ENCODE measurements around the gene SH2D4B.

SH2D4B gene

DNA sequence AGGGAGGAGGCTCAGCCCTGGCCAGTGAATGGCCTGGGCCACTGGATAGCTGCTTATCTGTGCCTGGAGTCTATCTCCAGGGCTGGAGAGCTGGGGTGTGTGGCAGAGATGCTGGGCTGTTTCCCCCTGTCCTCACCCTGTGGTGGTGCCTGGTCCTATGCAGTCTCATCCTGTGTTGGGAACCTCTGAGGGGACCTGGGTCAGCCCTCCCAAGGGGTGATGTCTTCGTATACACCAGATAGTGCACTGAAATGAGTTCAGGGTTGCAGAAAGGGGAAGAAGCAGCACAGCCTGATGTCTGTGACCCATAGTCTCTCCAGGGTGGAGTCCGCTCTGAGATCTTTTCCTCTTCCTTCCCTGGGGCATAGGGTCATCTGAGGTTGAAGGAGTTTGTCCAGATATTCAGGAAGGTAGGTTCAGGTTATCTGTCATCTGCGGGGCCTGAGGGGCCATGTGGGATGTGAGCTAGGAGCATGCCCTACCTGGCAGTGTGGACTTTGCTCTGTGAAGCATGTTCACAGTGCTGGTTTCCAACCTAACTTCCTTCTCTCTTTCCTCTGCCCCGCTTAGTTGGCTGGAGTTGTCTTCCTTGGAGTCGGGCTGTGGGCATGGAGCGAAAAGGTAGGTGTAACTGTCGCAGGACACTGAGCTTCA lies 33.4 kb upstream of the SH2D4B start:
- DNase-seq (ENCODE audit: low spot score) = peak; percentile 70

DNA sequence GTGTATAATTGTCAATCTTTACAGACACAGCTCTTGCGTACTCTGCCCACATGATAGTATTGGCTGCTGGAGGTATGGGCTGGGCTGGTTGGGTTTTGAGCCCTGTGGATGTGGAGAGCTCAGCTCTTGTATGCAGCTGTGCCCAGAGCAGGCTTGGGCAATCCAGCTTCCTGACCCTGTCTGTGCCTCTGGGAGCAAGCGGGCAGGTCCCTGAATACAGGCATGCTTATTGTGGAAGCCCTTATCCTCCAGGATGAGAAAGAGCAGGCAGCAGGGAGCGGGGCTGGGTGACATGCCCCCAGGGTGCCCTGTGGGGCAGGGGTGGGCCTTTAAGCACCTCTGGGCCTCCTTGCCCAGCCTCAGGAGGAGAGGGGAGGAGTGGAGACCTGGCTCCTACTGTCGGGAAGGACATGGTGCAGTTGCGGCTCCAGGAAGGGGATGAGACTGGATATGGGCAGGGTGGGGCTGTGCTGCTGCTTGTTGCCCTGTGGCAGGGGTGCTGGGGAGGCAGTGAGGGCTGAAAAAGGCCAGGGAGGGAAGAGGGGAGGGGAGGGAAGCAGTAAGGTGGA lies 32.7 kb upstream of the SH2D4B start:
- no peak for DNase-seq (ENCODE audit: low spot score)

DNA sequence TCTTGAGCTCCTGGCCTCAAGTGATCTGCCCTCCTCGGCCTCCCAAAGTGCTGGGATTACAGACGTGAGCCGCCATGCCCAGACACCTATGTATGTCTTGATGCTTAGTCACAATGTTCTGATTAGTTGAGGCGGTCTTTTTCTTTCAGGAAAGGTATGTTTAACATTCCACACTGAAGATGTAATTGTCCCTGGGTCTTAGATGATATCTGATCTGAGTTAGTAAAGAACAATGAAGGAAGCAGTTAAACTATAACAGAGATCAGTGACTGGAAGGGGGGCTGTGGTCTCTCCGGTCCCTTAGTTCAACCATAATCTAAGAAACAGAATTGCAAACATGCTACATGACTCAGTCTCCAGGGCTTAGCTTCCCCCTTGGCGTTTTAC lies 31.5 kb upstream of the SH2D4B start:
- no peak for DNase-seq (ENCODE audit: low spot score)

DNA sequence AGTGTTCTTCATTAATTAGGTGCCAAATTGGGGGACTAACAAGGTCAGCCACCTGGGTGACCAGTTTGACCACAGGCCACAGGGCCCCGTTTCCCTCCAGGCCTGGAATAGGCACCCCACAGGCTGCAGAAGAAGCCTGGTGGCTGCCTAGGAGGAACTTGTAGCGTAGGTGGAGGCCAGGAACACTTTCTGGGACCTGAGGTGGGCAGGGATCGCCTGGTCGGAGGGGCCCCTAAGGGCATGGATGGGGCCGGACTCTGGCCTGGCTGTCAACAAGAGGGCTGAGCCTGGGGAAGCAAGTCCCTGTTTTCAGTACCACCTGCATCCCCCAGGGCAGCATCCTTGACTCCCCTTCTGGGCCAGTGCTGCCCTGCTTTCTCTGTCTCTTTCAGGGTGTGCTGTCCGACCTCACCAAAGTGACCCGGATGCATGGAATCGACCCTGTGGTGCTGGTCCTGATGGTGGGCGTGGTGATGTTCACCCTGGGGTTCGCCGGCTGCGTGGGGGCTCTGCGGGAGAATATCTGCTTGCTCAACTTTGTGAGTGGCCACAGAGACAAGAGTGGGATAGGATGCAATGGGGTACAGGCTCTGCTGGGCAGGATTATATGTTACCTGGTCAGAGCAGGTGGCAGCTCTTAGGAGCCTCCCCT lies 30.7 kb upstream of the SH2D4B start:
- DNase-seq (ENCODE audit: low spot score) = no peak

DNA sequence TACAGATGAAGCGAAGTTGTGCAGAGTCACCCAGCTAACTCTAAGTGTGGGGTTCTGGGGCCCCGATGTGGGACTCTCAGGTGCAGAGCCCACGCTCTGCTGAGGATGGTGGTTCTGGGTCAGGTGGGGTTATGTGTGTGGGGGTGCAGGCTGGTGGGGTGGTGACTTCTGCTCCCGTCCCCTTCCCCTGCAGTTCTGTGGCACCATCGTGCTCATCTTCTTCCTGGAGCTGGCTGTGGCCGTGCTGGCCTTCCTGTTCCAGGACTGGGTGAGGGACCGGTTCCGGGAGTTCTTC lies 28.6 kb upstream of the SH2D4B start:
- DNase-seq (ENCODE audit: low spot score) = no peak

DNA sequence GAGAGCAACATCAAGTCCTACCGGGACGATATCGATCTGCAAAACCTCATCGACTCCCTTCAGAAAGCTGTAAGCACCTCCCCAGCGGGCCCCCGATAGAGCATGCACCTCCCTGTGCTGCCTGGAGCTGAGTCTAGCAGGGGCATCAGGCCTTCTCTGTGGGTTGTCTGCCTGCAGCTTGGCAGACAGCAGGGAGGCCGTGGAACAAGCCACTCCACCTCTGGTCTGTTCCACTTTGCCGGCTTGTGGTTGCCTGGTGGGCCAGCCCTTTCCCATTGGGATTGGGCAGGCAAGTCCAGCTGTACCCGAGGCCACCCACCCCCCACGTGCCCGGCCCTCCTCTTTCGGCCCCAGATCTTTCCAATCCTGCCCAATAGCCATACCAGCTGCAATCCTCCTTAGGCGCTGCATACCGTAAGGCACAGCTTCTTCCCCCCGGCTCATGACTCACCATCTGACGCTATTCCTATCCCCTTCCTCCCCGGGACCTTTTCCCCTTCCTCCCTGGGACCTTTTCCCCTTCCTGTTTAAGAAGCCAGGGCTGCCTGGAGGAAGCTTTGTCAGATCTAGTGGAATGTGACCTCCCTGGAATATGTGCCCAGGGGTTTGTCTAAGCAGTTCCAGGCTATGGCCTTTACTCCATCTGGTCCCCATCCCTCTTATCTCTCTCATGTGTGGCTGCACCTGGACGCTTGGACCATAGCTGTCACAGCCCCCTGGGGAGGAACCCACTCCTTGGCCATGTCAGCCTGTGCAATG lies 28.1 kb upstream of the SH2D4B start:
- DNase-seq (ENCODE audit: low spot score) = no peak

DNA sequence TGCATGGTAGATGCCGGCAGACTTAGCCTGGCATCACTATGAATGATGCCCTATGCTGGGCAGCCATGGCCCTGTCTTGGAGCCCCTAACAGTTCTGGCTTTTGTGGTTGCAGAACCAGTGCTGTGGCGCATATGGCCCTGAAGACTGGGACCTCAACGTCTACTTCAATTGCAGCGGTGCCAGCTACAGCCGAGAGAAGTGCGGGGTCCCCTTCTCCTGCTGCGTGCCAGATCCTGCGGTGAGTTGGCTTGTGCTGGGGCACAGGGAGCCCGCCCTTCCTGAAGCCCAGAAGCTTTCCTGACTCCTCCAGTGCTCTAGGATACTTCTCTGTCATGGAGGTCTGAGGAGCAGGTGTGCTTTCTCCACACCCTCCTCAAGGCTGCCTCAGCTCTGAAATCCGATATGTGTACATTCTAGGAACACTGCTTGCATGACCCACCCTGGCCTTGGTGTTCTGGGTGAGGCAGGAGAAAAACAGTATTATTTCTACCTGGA lies 25.6 kb upstream of the SH2D4B start:
- no peak for DNase-seq (ENCODE audit: low spot score)

DNA sequence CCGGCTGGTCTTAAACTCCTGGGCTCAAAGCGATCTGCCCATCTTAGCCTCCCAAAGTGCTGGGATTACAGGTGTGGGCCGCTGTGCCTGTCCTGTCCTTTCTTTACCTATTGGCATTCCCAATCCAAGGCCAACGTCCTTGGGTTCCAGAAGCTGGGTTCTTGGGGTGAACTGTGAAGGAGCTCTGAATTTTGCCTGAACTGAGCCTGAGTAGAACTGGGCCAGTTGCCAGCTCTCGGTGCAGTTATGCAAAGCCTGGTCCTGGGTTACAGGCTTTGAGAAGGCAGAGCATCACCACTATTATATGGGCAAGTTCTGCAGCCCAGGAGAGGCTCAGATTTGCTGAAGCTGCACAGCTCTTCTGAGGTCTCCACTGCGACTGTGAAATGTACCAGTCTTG lies 24.6 kb upstream of the SH2D4B start:
- no peak for DNase-seq (ENCODE audit: low spot score)

DNA sequence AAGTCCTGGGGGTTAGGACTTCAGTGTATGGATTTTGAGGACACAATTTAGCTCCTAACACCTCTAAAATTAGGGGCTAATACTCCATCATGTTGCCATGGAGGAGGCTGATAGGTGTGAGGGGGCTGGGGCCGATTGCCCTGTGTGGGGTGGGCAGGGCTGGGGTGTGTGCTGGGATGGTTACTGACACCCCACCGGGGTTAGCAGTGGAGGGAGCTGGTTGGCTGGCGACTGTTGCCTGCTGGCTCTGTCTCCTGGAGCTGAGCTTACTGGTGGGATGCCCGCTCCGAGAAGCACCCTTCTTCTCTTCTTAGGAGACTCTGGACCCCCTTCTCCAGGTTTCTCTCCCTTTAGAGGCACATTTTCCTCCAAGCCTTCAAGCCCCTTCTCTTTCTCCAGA lies 22.2 kb upstream of the SH2D4B start:
- no peak for DNase-seq (ENCODE audit: low spot score)

DNA sequence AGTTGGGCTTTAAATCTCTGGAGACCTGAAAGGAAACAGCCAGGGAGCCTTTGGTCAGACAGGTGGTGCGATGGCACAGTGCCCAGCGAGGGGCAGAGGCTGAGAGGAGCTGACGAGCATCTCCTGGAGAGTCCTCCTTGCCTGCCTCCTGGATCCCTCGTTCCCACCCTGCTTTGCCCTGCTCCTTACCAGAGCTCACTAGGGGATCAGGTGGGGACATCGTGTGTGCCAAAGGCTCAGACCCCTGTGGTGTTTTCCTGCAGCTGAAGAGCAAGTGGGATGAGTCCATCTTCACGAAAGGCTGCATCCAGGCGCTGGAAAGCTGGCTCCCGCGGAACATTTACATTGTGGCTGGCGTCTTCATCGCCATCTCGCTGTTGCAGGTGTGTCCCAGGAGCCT lies 21.8 kb upstream of the SH2D4B start:
- no peak for DNase-seq (ENCODE audit: low spot score)

DNA sequence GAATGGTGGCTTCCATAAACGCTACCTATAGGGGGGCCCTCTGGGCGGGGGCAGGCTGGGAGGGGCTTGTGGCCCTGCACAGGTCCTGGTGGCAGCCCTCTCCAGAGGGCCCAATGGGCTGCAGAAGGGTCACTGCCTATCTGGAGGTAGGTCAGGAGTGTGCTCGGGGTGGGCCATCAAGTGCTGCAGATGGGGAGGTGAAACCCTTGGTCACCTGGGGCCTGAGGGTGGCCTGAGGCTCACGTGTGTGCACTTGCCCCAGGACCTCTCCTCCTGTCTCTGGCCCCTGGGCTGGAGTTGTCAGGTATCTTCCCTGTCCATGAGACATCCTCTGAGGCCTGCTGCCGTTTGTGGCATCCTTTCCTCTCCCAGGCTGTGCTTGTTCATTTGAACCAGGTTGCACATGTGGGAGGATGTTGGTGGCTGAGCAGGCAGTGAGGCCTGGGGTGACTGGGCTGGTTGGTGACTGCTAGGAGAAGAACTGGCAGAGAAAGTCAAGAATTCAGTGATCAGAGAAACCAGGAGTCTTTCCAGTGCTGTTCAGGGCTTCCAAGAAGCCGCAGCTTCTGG lies 21.1 kb upstream of the SH2D4B start:
- DNase-seq (ENCODE audit: low spot score) = no peak

DNA sequence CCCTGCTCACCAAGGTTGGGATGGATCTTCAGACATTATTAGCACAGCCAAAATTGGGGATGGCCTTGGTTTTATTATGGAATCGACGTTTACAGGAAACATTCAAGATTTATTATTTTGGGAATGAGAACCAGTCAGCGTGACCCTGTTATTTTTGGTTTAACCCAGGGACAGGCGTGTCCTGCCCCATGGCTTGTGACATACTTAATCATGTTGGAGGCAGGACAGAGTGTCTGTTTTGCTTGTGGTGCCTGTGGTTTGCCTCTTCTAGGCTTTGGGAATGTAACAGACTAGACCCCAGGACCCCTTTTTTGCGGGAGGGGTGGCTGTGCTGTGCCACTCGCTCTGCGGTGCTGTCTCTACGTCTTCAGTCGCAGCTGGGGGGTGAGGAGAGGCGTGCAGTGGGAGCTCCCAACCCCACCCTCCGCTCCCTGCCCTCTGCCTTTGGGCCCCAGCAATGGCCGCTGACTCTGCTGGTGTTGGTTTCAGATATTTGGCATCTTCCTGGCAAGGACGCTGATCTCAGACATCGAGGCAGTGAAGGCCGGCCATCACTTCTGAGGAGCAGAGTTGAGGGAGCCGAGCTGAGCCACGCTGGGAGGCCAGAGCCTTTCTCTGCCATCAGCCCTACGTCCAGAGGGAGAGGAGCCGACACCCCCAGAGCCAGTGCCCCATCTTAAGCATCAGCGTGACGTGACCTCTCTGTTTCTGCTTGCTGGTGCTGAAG lies 20.1 kb upstream of the SH2D4B start:
- DNase-seq (ENCODE audit: low spot score) = no peak

DNA sequence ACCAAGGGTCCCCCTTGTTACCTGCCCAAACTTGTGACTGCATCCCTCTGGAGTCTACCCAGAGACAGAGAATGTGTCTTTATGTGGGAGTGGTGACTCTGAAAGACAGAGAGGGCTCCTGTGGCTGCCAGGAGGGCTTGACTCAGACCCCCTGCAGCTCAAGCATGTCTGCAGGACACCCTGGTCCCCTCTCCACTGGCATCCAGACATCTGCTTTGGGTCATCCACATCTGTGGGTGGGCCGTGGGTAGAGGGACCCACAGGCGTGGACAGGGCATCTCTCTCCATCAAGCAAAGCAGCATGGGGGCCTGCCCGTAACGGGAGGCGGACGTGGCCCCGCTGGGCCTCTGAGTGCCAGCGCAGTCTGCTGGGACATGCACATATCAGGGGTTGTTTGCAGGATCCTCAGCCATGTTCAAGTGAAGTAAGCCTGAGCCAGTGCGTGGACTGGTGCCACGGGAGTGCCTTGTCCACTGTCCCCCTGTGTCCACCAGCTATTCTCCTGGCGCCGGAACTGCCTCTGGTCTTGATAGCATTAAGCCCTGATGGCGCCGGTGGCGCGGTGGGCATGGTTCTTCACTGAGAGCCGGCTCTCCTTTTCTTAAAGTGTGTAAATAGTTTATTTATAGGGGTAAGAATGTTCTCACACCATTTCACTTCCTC lies 19.4 kb upstream of the SH2D4B start:
- no peak for DNase-seq (ENCODE audit: low spot score)

DNA sequence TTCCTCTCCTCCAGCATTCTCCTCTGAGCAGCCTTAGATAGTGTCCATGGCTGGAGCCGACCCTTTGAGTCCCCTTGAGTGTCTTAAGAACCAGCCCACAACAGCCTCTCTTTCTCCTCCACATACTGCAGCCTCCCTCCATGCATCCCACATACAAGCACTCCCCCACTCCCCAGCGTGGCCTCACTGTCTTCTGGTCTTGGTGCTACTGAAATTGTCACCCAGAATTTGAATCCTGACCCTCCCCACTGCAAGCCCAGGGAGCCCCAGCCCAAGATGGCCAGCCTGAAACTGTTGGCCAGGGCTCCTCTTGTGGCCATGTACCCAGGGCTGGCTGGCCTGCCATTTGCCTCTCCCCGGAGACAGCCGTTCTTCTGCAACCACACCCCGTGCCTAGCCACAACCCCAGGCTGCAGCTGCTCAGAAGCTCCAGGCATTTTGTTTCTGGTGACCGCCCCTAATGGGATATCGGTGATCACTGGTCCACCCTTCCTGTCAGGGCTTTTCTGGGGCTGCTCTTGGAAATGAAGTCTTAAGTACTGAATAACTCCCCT lies 18.8 kb upstream of the SH2D4B start:
- DNase-seq (ENCODE audit: low spot score) = no peak

DNA sequence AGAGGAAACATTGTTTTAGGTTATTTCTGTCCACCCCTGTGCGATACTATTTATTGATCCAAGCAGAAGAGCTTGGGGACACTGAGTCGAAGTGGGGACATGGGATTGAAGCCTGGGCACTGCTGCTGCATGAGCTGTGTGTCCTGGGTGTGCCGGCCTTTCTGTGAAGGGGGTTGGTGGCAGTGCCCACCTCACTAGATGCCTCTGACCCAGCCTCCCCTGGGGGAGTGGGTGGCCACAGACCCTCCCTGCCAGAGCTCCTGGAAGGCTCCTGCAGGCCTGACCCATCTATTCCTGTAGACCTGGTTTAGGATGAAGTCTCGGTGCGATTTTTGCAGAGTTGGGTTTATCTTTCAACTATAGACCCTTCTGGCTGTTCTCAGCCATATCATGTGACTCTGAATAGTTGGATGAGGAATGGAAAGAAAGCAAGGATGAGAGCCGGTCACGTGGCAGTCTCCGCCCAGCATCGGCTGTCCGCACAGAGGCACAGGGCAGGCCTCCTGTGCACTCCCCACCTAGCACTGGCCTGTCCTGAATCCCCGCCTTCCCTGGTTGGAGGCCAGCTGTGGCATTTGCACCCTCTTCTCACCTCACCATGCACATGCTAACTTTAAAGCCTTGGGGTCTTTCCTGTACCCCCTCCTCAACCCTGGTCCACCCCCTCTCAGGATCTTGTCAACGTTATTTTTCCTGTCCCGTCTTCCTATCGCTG lies 17.6 kb upstream of the SH2D4B start:
- DNase-seq (ENCODE audit: low spot score) = no peak

DNA sequence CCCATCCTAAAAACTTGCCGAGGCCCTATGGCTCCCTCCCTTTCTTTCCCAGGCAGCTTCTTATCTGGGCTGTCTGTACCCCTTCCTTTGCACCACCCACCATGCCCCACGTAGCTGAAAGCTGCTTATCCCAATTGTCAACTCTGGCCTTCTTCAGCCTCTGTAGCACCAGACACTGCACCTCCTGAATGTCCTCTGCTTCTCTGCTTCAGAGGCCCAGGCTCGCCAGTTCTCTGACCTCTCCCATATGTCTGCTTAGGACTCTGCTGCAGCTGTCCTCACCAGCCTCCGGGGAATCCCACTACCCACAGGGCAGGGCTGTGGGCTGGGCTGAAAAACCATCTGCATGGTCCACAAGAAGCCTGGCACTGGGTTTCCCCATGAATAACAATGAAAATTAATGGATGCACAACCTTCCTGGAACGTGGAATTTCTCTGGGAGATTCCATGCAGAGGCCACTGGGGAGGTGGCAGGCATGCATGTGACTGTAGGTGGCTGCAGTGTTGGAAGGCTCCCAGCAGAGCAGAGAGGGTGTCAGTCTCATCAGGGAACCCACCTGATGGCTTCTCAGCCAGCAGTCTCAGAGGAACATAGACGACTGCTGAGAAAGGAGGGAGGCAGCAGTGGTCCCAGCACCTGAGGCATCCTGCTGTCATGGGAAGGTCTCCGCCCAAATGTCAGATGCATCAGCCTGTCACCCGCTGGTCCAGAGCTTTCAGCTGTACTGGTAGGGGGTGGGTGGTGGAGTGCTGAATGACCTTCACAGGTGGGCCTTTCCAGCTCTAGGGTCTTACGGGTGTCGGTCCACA lies 16.8 kb upstream of the SH2D4B start:
- no peak for DNase-seq (ENCODE audit: low spot score)

DNA sequence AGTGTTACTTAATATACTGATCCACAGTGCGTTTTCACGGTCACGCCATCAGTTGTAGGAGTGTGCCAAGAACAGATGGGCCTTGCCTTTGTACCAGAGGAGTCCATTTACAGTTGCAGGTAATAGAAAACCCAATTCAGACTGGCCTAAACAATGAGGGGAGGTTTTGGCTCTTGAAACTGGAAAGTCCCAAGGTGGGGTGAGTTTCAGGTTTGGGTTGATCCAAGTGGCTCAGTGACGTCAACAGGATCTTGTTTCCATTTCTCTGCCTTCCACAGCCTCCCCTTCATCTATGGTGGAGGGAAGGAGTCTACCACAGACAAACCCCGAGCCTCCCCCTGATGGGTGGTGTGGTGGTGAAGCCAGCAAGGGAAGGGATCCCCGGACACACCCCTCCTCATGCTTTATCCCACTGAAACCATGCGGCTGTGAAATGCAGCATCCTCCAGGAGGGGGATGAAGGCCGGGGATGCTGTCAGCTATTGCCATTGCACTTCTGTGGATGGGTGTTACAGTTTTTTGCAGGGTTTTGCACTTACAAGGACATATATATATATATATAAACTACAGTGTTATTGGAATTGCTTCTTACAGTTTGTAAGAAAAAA lies 14.8 kb upstream of the SH2D4B start:
- DNase-seq (ENCODE audit: low spot score) = no peak

DNA sequence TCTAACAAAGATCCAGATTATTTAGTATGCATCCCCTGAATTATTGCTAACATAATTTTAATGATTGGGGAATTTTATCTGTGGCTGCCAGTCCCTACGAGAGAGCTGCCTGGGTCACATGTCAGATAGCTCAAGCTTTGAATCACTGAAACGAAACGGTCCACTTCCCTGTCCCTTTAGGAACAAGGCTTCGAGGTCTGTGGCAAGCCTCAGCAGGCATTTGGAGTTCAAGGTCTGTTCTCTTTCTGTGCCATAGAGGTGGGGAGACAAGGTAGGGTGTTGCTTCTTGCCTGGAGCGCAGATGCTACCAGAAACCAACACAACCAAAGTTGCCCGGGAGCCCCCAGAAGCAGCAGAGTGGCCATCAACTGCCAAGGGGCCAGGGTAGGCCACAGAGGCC lies 13.9 kb upstream of the SH2D4B start:
- no peak for DNase-seq (ENCODE audit: low spot score)

DNA sequence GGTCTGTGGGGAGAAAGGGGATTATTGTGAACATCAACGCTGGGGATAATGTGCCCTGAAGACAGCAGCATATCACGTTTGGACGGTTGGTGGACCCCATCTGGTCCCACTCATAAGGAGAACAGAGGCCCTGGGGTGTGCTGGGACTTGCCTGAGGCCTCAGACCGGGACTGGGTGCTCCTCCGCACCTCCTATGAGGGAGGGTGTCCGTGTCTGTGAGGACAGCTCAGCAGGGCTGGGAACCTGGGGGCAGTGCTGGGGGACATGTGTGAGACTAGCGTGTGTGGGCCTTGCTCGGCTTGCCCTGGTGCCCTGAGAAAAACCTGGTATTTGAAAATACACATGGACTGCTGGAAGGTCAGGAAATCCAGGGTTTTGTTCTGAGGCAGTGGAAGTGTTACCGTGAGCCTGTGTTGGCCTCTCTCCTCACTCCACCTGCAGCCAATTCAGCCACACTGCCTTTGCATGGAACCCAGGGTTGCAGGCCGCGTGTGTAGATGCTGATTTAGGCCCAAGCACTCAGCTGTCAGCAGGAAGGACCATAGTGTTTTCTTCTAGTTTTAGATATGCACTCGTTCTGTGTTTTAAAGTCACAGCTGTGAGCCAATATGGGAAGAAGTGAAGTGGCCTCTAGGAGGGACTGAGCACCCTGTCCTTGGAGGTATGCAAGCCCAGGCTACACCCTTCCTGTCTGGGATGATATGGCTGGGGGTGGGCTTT lies 13.4 kb upstream of the SH2D4B start:
- DNase-seq (ENCODE audit: low spot score) = no peak

Measured in hematopoietic multipotent progenitor cell treated with erythropoietin and hydrocortisone succinate and interleukin-3 and kit ligand, for 15 days (in vitro differentiated cells).